GM12892 (cell line): ENCODE results near the gene CARMIL1.

Experiments
- POLR2A ChIP-seq: IDR thresholded peaks from 2 replicates; pipeline ENCODE4 v1.6.1; 2011; ENCODE audit warnings: low read depth, low read length, control low read depth
- POLR2AphosphoS5 ChIP-seq: IDR thresholded peaks from 2 replicates; pipeline ENCODE4 v1.6.1; 2011; ENCODE audit warnings: low read depth, low read length, control low read depth
- TAF1 ChIP-seq: IDR thresholded peaks from 2 replicates; pipeline ENCODE4 v1.6.1; 2011; ENCODE audit warnings: low read depth, mild to moderate bottlenecking, control low read depth, low read length, borderline replicate concordance

- TF ChIP-seq TAF1 (no peak), POLR2AphosphoS5 (no peak), POLR2A (no peak)
Measured at GRCh38 chr6:25473447-25473846, 194.3 kb downstream of the CARMIL1 start.
